H1 (cell line): ENCODE data around the gene ABHD10. TPM values are rescaled to one million over a fixed set of nuclear protein-coding genes. Genes with fewer than 3 reads are reported as not detected.

Experiments used
- CTCF ChIA-PET: fragments of 300-600 bp; sonication (Branson Sonifier 250); formaldehyde crosslinking; loops from one replicate; lab custom pipeline; 2021; ENCODE audit not compliant: partially characterized antibody; lab: Charles Lee
- POLR2A ChIA-PET: fragments of 300-600 bp; sonication (Branson Sonifier 250); formaldehyde crosslinking; loops from one replicate; lab custom pipeline; 2021; ENCODE audit warnings: inconsistent platforms; ENCODE audit not compliant: partially characterized antibody; lab: Charles Lee
- DNase-seq, 2 experiments: peaks; one replicate each; pipeline versions ENCODE4 v3.0.0 to v3.0.0-alpha.2; 2010 to 2022; ENCODE audit warnings: low spot score in 2 of 2, low read depth in 1 of 2, mixed read lengths in 1 of 2
- FAIRE-seq: peaks from 2 replicates; lab custom pipeline; 2011; peaks lifted over from hg19 to GRCh38; lab: Jason Lieb, UNC
- H2AFZ ChIP-seq: 2 replicates; pipeline ENCODE4 v1.8.1; 2012; ENCODE audit warnings: low read length, inconsistent platforms
- H2AK5ac ChIP-seq: 2 replicates; pipeline ENCODE4 v1.6.1; 2013; ENCODE audit warnings: low read depth, low read length
- H2BK120ac ChIP-seq: replicated peaks from 2 replicates; pipeline ENCODE3; 2013; ENCODE audit warnings: low read depth, low read length, inconsistent platforms
- H2BK12ac ChIP-seq: 2 replicates; pipeline ENCODE4 v1.6.1; 2013; ENCODE audit warnings: low read depth, low read length
- H2BK15ac ChIP-seq: 2 replicates; pipeline ENCODE4 v1.6.1; 2013; ENCODE audit warnings: low read length
- H2BK20ac ChIP-seq: 2 replicates; pipeline ENCODE4 v1.6.1; 2013; ENCODE audit warnings: low read length
- H2BK5ac ChIP-seq: 2 replicates; pipeline ENCODE4 v1.6.1; 2013; ENCODE audit warnings: low read depth, low read length
- H3K14ac ChIP-seq: 2 replicates; pipeline ENCODE4 v1.6.1; 2013; ENCODE audit warnings: inconsistent platforms; ENCODE audit not compliant: insufficient read length
- H3K18ac ChIP-seq: 2 replicates; pipeline ENCODE4 v1.6.1; 2013; ENCODE audit warnings: low read length; ENCODE audit errors: extremely low read depth
- H3K23ac ChIP-seq: 2 replicates; pipeline ENCODE4 v1.6.1; 2013; ENCODE audit warnings: inconsistent platforms; ENCODE audit not compliant: insufficient read length
- H3K23me2 ChIP-seq: 2 replicates; pipeline ENCODE4 v1.6.1; 2013; ENCODE audit warnings: low read depth, low read length
- H3K27ac ChIP-seq: 2 replicates; pipeline ENCODE4 v1.6.1; 2011; ENCODE audit warnings: low read depth, low read length, inconsistent platforms
- H3K27me3 ChIP-seq, 4 experiments: replicated peaks in 1 of 4; 1 replicate in 1 of 4; 2 replicates in 3 of 4; pipeline versions ENCODE4 v1.6.1 to v1.8.1; 2011 to 2013; ENCODE audit warnings: low read length in 3 of 4, mild to moderate bottlenecking in 3 of 4, inconsistent platforms in 2 of 4, mixed read lengths in 2 of 4, moderate library complexity in 1 of 4; ENCODE audit not compliant: control insufficient read depth in 3 of 4, insufficient read depth in 3 of 4; ENCODE audit errors: extremely low read depth in 1 of 4
- H3K36me3 ChIP-seq, 4 experiments: 2 replicates each; pipeline versions ENCODE4 v1.6.1 to v1.8.1; 2011 to 2013; ENCODE audit warnings: mild to moderate bottlenecking in 4 of 4, low read length in 3 of 4, moderate library complexity in 2 of 4, control low read depth in 1 of 4, inconsistent platforms in 1 of 4; ENCODE audit not compliant: insufficient read depth in 4 of 4, control insufficient read depth in 2 of 4
- H3K4ac ChIP-seq: replicated peaks from 2 replicates; pipeline ENCODE3; 2013; ENCODE audit warnings: low read length, low read depth, mixed read lengths, inconsistent platforms; ENCODE audit not compliant: insufficient read length
- H3K4me1 ChIP-seq, 4 experiments: replicated peaks in 1 of 4; 1 replicate in 1 of 4; 2 replicates in 3 of 4; pipeline versions ENCODE4 v1.6.1 to v1.8.1; 2011 to 2013; ENCODE audit warnings: low read length in 3 of 4, inconsistent platforms in 2 of 4, mixed read lengths in 1 of 4; ENCODE audit not compliant: insufficient read depth in 4 of 4, control insufficient read depth in 3 of 4
- H3K4me2 ChIP-seq, 2 experiments: 2 replicates each; pipeline versions ENCODE4 v1.6.1 to v1.8.1; 2011 to 2013; ENCODE audit warnings: low read depth in 2 of 2, low read length in 2 of 2, control low read depth in 1 of 2, inconsistent platforms in 1 of 2, mild to moderate bottlenecking in 1 of 2; ENCODE audit not compliant: insufficient read depth in 1 of 2
- H3K4me3 ChIP-seq, 4 experiments: fragments of 200-600, 300-600 bp in 1 of 4; sonication (generic), shearing (Covaris generic), sonication (Bioruptor Twin) in 1 of 4; 2 replicates each; pipeline versions ENCODE4 v1.5.1 to v1.8.1; 2011 to 2016; ENCODE audit warnings: low read length in 4 of 4, low read depth in 3 of 4, control low read depth in 2 of 4, inconsistent platforms in 2 of 4, mild to moderate bottlenecking in 2 of 4, mixed read lengths in 1 of 4, moderate library complexity in 1 of 4; ENCODE audit not compliant: insufficient read depth in 2 of 4; ENCODE audit errors: extremely low read depth in 1 of 4
- H3K56ac ChIP-seq: replicated peaks from 2 replicates; pipeline ENCODE3; 2013; ENCODE audit warnings: low read depth, mild to moderate bottlenecking, mixed read lengths, low read length, inconsistent platforms; ENCODE audit not compliant: insufficient read length
- H3K79me1 ChIP-seq: 2 replicates; pipeline ENCODE4 v1.6.1; 2013; ENCODE audit warnings: low read depth, low read length, control low read depth
- H3K79me2 ChIP-seq, 2 experiments: 2 replicates each; pipeline versions ENCODE4 v1.6.1 to v1.8.1; 2012 to 2013; ENCODE audit warnings: low read length in 2 of 2, mild to moderate bottlenecking in 2 of 2, inconsistent platforms in 1 of 2; ENCODE audit not compliant: insufficient read depth in 2 of 2, control insufficient read depth in 1 of 2
- H3K9ac ChIP-seq, 4 experiments: replicated peaks in 1 of 4; 1 replicate in 1 of 4; 2 replicates in 3 of 4; pipeline versions ENCODE4 v1.6.1 to v1.8.1; 2011 to 2013; ENCODE audit warnings: low read depth in 3 of 4, low read length in 3 of 4, control low read depth in 2 of 4, mild to moderate bottlenecking in 2 of 4, moderate library complexity in 2 of 4, inconsistent platforms in 1 of 4; ENCODE audit errors: extremely low read depth in 1 of 4
- H3K9me3 ChIP-seq, 2 experiments: 2 replicates each; pipeline versions ENCODE4 v1.6.1 to v1.8.1; 2012 to 2013; ENCODE audit warnings: mild to moderate bottlenecking in 2 of 2, moderate library complexity in 2 of 2, control low read depth in 1 of 2, inconsistent platforms in 1 of 2, low read depth in 1 of 2, low read length in 1 of 2, mixed read lengths in 1 of 2; ENCODE audit not compliant: insufficient read depth in 2 of 2
- H4K20me1 ChIP-seq, 2 experiments: replicated peaks in 1 of 2; 2 replicates each; pipeline versions ENCODE3 to v1.8.1; 2011 to 2013; ENCODE audit warnings: inconsistent platforms in 2 of 2, low read length in 2 of 2, mild to moderate bottlenecking in 1 of 2; ENCODE audit not compliant: insufficient read depth in 2 of 2, control insufficient read depth in 1 of 2
- H4K5ac ChIP-seq: 2 replicates; pipeline ENCODE4 v1.6.1; 2013; ENCODE audit warnings: low read length, low read depth, mixed read lengths, inconsistent platforms; ENCODE audit not compliant: insufficient read length
- H4K8ac ChIP-seq: 2 replicates; pipeline ENCODE4 v1.8.0; 2013; ENCODE audit warnings: mild to moderate bottlenecking, moderate library complexity, low read length, inconsistent platforms; ENCODE audit not compliant: insufficient read depth; ENCODE audit errors: extremely low read depth
- H4K91ac ChIP-seq: replicated peaks from 2 replicates; pipeline ENCODE3; 2013; ENCODE audit warnings: low read length, mixed read lengths, inconsistent platforms; ENCODE audit not compliant: insufficient read length
- ATF3 ChIP-seq: IDR thresholded peaks from 2 replicates; pipeline ENCODE4 v1.6.1; 2011; ENCODE audit warnings: low read depth, mild to moderate bottlenecking, low read length; ENCODE audit not compliant: insufficient read depth
- CBX5 ChIP-seq: fragments of 300-800, 300-1000 bp; sonication (generic); IDR thresholded peaks from 2 replicates; pipeline ENCODE4 v1.7.1; 2016; ENCODE audit warnings: antibody characterized with exemption, low read length, low read depth
- MAFK ChIP-seq: IDR thresholded peaks from 2 replicates; pipeline ENCODE4 v1.6.1; 2012; ENCODE audit warnings: low read depth, mild to moderate bottlenecking, improper control_type of control experiment, low read length
- POLR2A ChIP-seq, 2 experiments: IDR thresholded peaks; 1 replicate in 1 of 2; 2 replicates in 1 of 2; pipeline ENCODE4 v1.6.1; 2011; ENCODE audit warnings: low read depth in 2 of 2, low read length in 2 of 2, mild to moderate bottlenecking in 2 of 2; ENCODE audit errors: control extremely low read depth in 1 of 2
- RFX5 ChIP-seq: IDR thresholded peaks from 2 replicates; pipeline ENCODE4 v1.6.1; 2011; ENCODE audit warnings: low read depth, low read length, improper control_type of control experiment, borderline replicate concordance
- SAP30 ChIP-seq: fragments of 300-600 bp; sonication (generic); IDR thresholded peaks from 2 replicates; pipeline ENCODE4 v1.7.1; 2012; ENCODE audit warnings: low read length, moderate library complexity, mild to moderate bottlenecking, inconsistent platforms; ENCODE audit not compliant: insufficient read depth, insufficient replicate concordance
- SIRT6 ChIP-seq: IDR thresholded peaks from one replicate; pipeline ENCODE4 v1.7.1; 2012; ENCODE audit warnings: low read length, inconsistent platforms
- SP2 ChIP-seq: IDR thresholded peaks from 2 replicates; pipeline ENCODE4 v1.6.1; 2012; ENCODE audit warnings: mild to moderate bottlenecking, low read length, inconsistent platforms
- SUZ12 ChIP-seq: fragments of 200-600 bp; sonication (generic); IDR thresholded peaks from 2 replicates; pipeline ENCODE4 v1.6.1; 2012; ENCODE audit warnings: mild to moderate bottlenecking, inconsistent platforms, low read length, moderate library complexity, mixed read lengths
- TAF1 ChIP-seq: IDR thresholded peaks from 2 replicates; pipeline ENCODE4 v1.6.1; 2011; ENCODE audit warnings: mild to moderate bottlenecking, low read depth, low read length
- TAF7 ChIP-seq: optimal IDR thresholded peaks from 2 replicates; pipeline ENCODE3; 2011; ENCODE audit warnings: low read depth, mild to moderate bottlenecking, inconsistent platforms, low read length, moderate library complexity, borderline replicate concordance
- TCF12 ChIP-seq: IDR thresholded peaks from 2 replicates; pipeline ENCODE4 v1.6.1; 2011; ENCODE audit warnings: low read depth, mild to moderate bottlenecking, low read length
- WGBS, 2 experiments: shearing (Covaris generic) in 1 of 2; methylation state at CpG; one replicate each; pipeline versions ENCODE4 v1.1.6 to v1.1.7; 2013 to 2015; ENCODE audit warnings: low lambda C conversion rate in 2 of 2, mixed read lengths in 2 of 2, inconsistent platforms in 1 of 2, low coverage in 1 of 2, missing lambda C conversion rate in 1 of 2; ENCODE audit not compliant: insufficient replicate concordance in 2 of 2, insufficient coverage in 1 of 2, insufficient read length in 1 of 2; ENCODE audit errors: extremely low coverage in 1 of 2, missing lambda C conversion rate in 1 of 2; 5-methylcytosine and 5-hydroxymethylcytosine counted together
- polyA plus RNA-seq, 7 experiments: library from polyadenylated mRNA; depleted of rRNA in 3 of 7; stranded (reverse) in 5 of 7; unstranded in 2 of 7; fragments of >200 nt in 5 of 7; fragments of 200-250 nt in 2 of 7; gene quantifications; 1 replicate in 5 of 7; 2 replicates in 1 of 7; 4 replicates in 1 of 7; pipeline versions ENCODE4 v1.2.1 to v1.2.3, GENCODE V29; 2011 to 2013; ENCODE audit warnings: missing spikeins in 2 of 7, mixed read lengths in 2 of 7
- total RNA-seq: library from RNA; stranded (reverse); fragmentation: NEBNext Ultra II Directional; extraction: Animal tissue kit (Norgen Biotek cat#: 25700); gene quantifications from 2 replicates; pipeline ENCODE4 v1.2.1, GENCODE V29; 2021

The ABHD10 gene
- total and polyA plus RNA-seq, 2 of the 8 experiments (the other 6 are each of a cell fraction or from before 2014, with no cell fraction given), result 10.9 to 24.6 TPM

DNA sequence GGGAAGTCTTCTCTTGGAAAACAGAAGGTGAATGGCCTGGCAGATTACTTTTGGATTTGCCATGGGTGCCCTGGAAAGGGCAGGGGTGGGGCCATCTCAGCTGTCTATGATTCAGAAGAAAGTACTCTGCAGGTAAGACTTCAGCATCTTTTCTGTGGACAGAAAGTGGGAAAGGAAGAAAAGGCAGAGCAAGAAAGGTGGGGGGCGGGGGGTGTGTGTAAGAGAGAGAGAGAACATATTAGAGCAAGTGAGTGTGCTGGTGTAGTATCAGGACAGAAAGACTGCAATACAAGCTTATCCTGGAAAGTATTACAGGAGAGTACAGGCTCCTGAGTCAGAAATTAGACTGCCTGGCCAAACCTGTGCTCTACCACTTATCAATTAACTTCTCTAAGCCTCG is 25.4 kb downstream of the ABHD10 start:
- Histone ChIP-seq H3K4ac (no peak overlapping the region), H4K91ac (no peak overlapping the region), H4K5ac (no peak overlapping the region), H3K79me1 (no peaks in the 10 kb centered on the region), H2BK20ac (no peak overlapping the region), H3K23me2 (peaks cover 6% of the 10 kb centered on the region), H3K36me3 (peaks cover 0 to 3% (median 1%) of the 10 kb centered on the region in 4 experiments; a peak in 3 of 8 replicates), H3K27ac (no peak overlapping the region), H4K20me1 (peaks cover 3% of the 10 kb centered on the region in 2 experiments), H3K27me3 (peaks cover 1 to 20% (median 7%) of the 10 kb centered on the region in 4 experiments; a peak in 4 of 7 replicates), H2BK15ac (no peak overlapping the region), H3K18ac (no peak overlapping the region), H3K9ac (no peak overlapping the region), H3K79me2 (no peaks in the 10 kb centered on the region), H2BK120ac (no peak overlapping the region), H3K14ac (no peak overlapping the region), H2BK12ac (no peak overlapping the region), H2AK5ac (no peak overlapping the region), H3K56ac (no peak overlapping the region), H3K4me2 (no peak overlapping the region), H2BK5ac (no peak overlapping the region), H3K4me3 (no peak overlapping the region), H3K4me1 (peaks cover 2 to 10% (median 5%) of the 10 kb centered on the region in 4 experiments; a peak in 5 of 7 replicates), H2AFZ (no peak overlapping the region), H3K23ac (no peak overlapping the region), H4K8ac (no peak overlapping the region), H3K9me3 (no peaks in the 10 kb centered on the region)
- FAIRE-seq (no peak), DNase-seq (no peak)
- ChIA-PET POLR2A (interaction anchor here (1.4 kb wide), 2 partner anchors 9 to 10 kb away, joined by 3 to 5 read pairs; no protein-coding TSS in a partner anchor), CTCF (interaction anchor here (1.4 to 21.3 kb wide), 5 partner anchors 8 to 286 kb away, joined by 4 to 384 read pairs (median 8); no protein-coding TSS in a partner anchor)
- WGBS, 2 experiments, result 89% methylated on average over 2 of the region's 2 CpGs; no CpG with 5 or more reads in 1 of the 2 experiments
- TF ChIP-seq SIRT6, result no peak
- no peak for TF ChIP-seq MAFK
- no peak for TF ChIP-seq TCF12
- no peak for TF ChIP-seq SUZ12
- no peak for TF ChIP-seq POLR2A (IDR thresholded peaks at IDR 0.05; ENCODE audit: control extremely low read depth in 1 of 2, low read depth in 2 of 2, low read length in 2 of 2)
- no peak for TF ChIP-seq SP2
- TF ChIP-seq SAP30, result no peak
- no peak for TF ChIP-seq CBX5
- TF ChIP-seq RFX5, result no peak
- TF ChIP-seq TAF7, result no peak
- no peak for TF ChIP-seq ATF3
- TF ChIP-seq TAF1, result no peak
